ENCODE data around the gene SKA3.

Gene SKA3

DNA sequence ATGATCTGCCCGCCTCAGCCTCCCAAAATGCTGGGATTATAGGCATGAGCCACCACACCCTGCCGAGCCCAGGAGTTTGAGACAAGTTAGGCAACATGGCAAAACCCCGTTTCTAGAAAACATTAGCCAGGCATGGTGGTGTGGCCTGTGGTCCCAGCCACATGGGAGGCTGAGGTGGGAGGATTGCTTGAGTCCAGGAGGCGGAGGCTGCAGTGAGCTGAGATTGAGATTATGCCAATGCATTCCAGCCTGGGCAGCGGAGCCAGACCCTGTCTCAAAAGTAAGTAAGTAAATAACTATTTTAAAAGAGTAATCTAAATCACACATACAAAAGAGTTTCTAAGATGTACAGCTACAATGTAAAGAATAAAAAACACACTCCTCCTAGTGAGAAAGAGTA lies 41.9 kb downstream of the SKA3 start:
- no peak overlapping the region for H3K27ac ChIP-seq (ENCODE audit: extremely low read depth, low read depth, low read length)
- TF ChIP-seq KLF1 (tag by site-specific recombination; IDR thresholded peaks at IDR 0.05) = 0 out of 2 replicates have a peak, but pooled peaks have one; percentile 16
- TF ChIP-seq ZNF558 (tag by site-specific recombination; IDR thresholded peaks at IDR 0.05) = no peak

DNA sequence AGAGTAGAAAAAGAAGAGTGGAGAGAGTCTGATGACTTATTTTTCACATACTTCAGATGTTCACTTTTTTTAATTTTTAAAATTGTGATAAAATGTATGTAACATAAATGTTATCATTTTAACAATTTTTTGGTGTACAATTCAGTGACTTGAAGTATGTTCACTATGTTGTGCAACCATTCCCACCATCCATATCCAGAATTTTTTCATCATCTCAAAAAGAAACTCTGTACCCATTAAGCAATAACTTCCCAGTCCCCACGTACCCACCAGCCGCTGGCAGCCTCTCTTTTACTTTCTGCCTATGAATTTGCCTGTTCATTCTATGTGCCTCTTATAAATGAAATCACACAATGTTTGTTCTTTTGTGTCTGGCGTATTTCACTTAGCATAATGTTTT lies 43.3 kb downstream of the SKA3 start:
- Histone ChIP-seq H3K27ac (ENCODE audit: extremely low read depth, low read depth, low read length) (no peak overlapping the region), H3K4me3 (ENCODE audit: low read depth, low read length) (no peak overlapping the region), H3K36me3 (ENCODE audit: control insufficient read depth in 2 of 2, insufficient read depth in 1 of 2, low read length in 2 of 2) (no peaks in the 10 kb centered on the region), H3K4me1 (ENCODE audit: control insufficient read depth, insufficient read depth, low read length) (peaks cover 3% of the 10 kb centered on the region; the same call in 1 of the 2 replicates), H3K9me3 (ENCODE audit: control insufficient read depth, insufficient read depth, low read depth, low read length) (no peaks in the 10 kb centered on the region)
- CTCF ChIA-PET = interaction anchor here (0.6 to 1.7 kb wide), 5 partner anchors 12 to 969 kb away, joined by 3 read pairs; no protein-coding TSS in a partner anchor
- TF ChIP-seq KLF7 (tag by site-specific recombination; IDR thresholded peaks at IDR 0.05; ENCODE audit: borderline replicate concordance) = no peak
- TF ChIP-seq, protein P1, sequence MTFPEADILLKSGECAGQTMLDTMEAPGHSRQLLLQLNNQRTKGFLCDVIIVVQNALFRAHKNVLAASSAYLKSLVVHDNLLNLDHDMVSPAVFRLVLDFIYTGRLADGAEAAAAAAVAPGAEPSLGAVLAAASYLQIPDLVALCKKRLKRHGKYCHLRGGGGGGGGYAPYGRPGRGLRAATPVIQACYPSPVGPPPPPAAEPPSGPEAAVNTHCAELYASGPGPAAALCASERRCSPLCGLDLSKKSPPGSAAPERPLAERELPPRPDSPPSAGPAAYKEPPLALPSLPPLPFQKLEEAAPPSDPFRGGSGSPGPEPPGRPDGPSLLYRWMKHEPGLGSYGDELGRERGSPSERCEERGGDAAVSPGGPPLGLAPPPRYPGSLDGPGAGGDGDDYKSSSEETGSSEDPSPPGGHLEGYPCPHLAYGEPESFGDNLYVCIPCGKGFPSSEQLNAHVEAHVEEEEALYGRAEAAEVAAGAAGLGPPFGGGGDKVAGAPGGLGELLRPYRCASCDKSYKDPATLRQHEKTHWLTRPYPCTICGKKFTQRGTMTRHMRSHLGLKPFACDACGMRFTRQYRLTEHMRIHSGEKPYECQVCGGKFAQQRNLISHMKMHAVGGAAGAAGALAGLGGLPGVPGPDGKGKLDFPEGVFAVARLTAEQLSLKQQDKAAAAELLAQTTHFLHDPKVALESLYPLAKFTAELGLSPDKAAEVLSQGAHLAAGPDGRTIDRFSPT (tag by site-specific recombination; IDR thresholded peaks at IDR 0.05) = no peak
- TF ChIP-seq ZNF239 (tag by site-specific recombination; IDR thresholded peaks at IDR 0.05) = no peak
- no peak for TF ChIP-seq ZFP41 (tag by site-specific recombination; IDR thresholded peaks at IDR 0.05; ENCODE audit: borderline replicate concordance)
- TF ChIP-seq SP7 (tag by site-specific recombination; IDR thresholded peaks at IDR 0.05) = no peak
- no peak for TF ChIP-seq ZNF174 (tag by site-specific recombination; IDR thresholded peaks at IDR 0.05)
- no peak for TF ChIP-seq ZNF660 (tag by site-specific recombination; IDR thresholded peaks at IDR 0.05)
- no peak for TF ChIP-seq ZNF530 (tag by site-specific recombination; IDR thresholded peaks at IDR 0.05; ENCODE audit: low read depth)
- TF ChIP-seq ZNF202 (tag by site-specific recombination; IDR thresholded peaks at IDR 0.05; ENCODE audit: borderline replicate concordance) = no peak
- TF ChIP-seq, protein P2, sequence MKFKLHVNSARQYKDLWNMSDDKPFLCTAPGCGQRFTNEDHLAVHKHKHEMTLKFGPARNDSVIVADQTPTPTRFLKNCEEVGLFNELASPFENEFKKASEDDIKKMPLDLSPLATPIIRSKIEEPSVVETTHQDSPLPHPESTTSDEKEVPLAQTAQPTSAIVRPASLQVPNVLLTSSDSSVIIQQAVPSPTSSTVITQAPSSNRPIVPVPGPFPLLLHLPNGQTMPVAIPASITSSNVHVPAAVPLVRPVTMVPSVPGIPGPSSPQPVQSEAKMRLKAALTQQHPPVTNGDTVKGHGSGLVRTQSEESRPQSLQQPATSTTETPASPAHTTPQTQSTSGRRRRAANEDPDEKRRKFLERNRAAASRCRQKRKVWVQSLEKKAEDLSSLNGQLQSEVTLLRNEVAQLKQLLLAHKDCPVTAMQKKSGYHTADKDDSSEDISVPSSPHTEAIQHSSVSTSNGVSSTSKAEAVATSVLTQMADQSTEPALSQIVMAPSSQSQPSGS (tag by site-specific recombination; IDR thresholded peaks at IDR 0.05; ENCODE audit: low read depth) = no peak
- TF ChIP-seq ZFP37 (tag by site-specific recombination; IDR thresholded peaks at IDR 0.05) = no peak
- TF ChIP-seq, protein P3, sequence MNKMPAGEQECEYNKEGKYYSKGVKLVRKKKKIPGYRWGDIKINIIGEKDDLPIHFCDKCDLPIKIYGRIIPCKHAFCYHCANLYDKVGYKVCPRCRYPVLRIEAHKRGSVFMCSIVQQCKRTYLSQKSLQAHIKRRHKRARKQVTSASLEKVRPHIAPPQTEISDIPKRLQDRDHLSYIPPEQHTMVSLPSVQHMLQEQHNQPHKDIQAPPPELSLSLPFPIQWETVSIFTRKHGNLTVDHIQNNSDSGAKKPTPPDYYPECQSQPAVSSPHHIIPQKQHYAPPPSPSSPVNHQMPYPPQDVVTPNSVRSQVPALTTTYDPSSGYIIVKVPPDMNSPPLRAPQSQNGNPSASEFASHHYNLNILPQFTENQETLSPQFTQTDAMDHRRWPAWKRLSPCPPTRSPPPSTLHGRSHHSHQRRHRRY (tag by site-specific recombination; IDR thresholded peaks at IDR 0.05) = no peak
- TF ChIP-seq, protein P4, sequence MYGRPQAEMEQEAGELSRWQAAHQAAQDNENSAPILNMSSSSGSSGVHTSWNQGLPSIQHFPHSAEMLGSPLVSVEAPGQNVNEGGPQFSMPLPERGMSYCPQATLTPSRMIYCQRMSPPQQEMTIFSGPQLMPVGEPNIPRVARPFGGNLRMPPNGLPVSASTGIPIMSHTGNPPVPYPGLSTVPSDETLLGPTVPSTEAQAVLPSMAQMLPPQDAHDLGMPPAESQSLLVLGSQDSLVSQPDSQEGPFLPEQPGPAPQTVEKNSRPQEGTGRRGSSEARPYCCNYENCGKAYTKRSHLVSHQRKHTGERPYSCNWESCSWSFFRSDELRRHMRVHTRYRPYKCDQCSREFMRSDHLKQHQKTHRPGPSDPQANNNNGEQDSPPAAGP (tag by site-specific recombination; IDR thresholded peaks at IDR 0.05) = no peak
- no peak for TF ChIP-seq ZNF529 (tag by site-specific recombination; IDR thresholded peaks at IDR 0.05; ENCODE audit: insufficient replicate concordance)
- no peak for TF ChIP-seq ZNF169 (tag by site-specific recombination; IDR thresholded peaks at IDR 0.05)
- no peak for TF ChIP-seq OSR2 (tag by site-specific recombination; IDR thresholded peaks at IDR 0.05)
- TF ChIP-seq ZSCAN30 (tag by site-specific recombination; IDR thresholded peaks at IDR 0.05) = no peak
- no peak for TF ChIP-seq KLF10 (tag by site-specific recombination; IDR thresholded peaks at IDR 0.05)
- POLR2A ChIA-PET = no interaction called here

More for the DNA sequence above, 41.9 kb downstream of the SKA3 start:
- no peaks in the 10 kb centered on the region for H3K9me3 ChIP-seq (ENCODE audit: control insufficient read depth, insufficient read depth, low read depth, low read length)
- no peak overlapping the region for H3K4me3 ChIP-seq (ENCODE audit: low read depth, low read length)
- CTCF ChIA-PET = interaction anchor here (0.5 to 1.7 kb wide), 2 partner anchors 192 to 199 kb away, joined by 3 to 5 read pairs; no protein-coding TSS in a partner anchor
- peaks cover 3% of the 10 kb centered on the region; the same call in 1 of the 2 replicates for H3K4me1 ChIP-seq (ENCODE audit: control insufficient read depth, insufficient read depth, low read length)
- no peaks in the 10 kb centered on the region for H3K36me3 ChIP-seq (ENCODE audit: control insufficient read depth in 2 of 2, insufficient read depth in 1 of 2, low read length in 2 of 2)
- POLR2A ChIA-PET = no interaction called here
